HEK293 (cell line): ENCODE measurements around the gene MARCHF9.

Experiments
- CTCF ChIA-PET: fragments of 350-600 bp; formaldehyde crosslinking; extraction: SDS; loops from one replicate; lab custom pipeline; 2021; ENCODE audit warnings: antibody characterized with exemption; lab: Yijun Ruan, JAX
- POLR2A ChIA-PET: fragments of 300-600 bp; formaldehyde crosslinking; extraction: SDS; loops from one replicate; lab custom pipeline; 2020; ENCODE audit warnings: antibody characterized with exemption, inconsistent platforms; lab: Yijun Ruan, JAX
- H3K27ac ChIP-seq: fragments of 200-500 bp; sonication (Bioruptor generic); 2 replicates; pipeline ENCODE4 v1.5.1; 2014; ENCODE audit warnings: low read depth, low read length, control low read depth, inconsistent platforms; ENCODE audit errors: extremely low read depth
- H3K36me3 ChIP-seq, 2 experiments: fragments of 200-500 bp in 1 of 2; sonication (Bioruptor generic) in 1 of 2; 1 replicate in 1 of 2; 2 replicates in 1 of 2; pipeline ENCODE4 v1.5.1; 2014 to 2017; ENCODE audit warnings: inconsistent platforms in 2 of 2, low read length in 2 of 2; ENCODE audit not compliant: control insufficient read depth in 2 of 2, insufficient read depth in 1 of 2
- H3K4me1 ChIP-seq: fragments of 200-500 bp; sonication (Bioruptor generic); 2 replicates; pipeline ENCODE4 v1.5.1; 2014; ENCODE audit warnings: mild to moderate bottlenecking, low read length, inconsistent platforms; ENCODE audit not compliant: control insufficient read depth, insufficient read depth
- H3K4me3 ChIP-seq: 2 replicates; pipeline ENCODE4 v1.5.1; 2011; ENCODE audit warnings: low read depth, mild to moderate bottlenecking, control low read depth, low read length, moderate library complexity
- H3K9me3 ChIP-seq: fragments of 200-500 bp; sonication (Bioruptor generic); 2 replicates; pipeline ENCODE4 v1.5.1; 2014; ENCODE audit warnings: low read depth, low read length, inconsistent platforms; ENCODE audit not compliant: control insufficient read depth, insufficient read depth
- CTCF ChIP-seq: fragments of 450-650 bp; formaldehyde crosslinking; IDR thresholded peaks from 2 replicates; pipeline ENCODE4 v1.5.1; 2016; ENCODE audit warnings: missing biosample characterization, missing genetic modification characterization
- EGR2 ChIP-seq: fragments of 450-650 bp; formaldehyde crosslinking; IDR thresholded peaks from 2 replicates; pipeline ENCODE4 v1.5.1; 2016; ENCODE audit warnings: low read depth, missing biosample characterization, missing genetic modification characterization
- GLIS2 ChIP-seq: fragments of 450-650 bp; formaldehyde crosslinking; IDR thresholded peaks from 2 replicates; pipeline ENCODE4 v1.5.1; 2016; ENCODE audit warnings: missing biosample characterization, missing genetic modification characterization
- PRDM1 ChIP-seq: fragments of 450-650 bp; formaldehyde crosslinking; IDR thresholded peaks from 2 replicates; pipeline ENCODE4; 2016; ENCODE audit warnings: missing biosample characterization, missing genetic modification characterization
- PRDM2 ChIP-seq: fragments of 450-650 bp; formaldehyde crosslinking; IDR thresholded peaks from 2 replicates; pipeline ENCODE4 v1.5.1; 2016; ENCODE audit warnings: missing biosample characterization, missing genetic modification characterization, borderline replicate concordance
- ZBTB11 ChIP-seq: fragments of 450-650 bp; formaldehyde crosslinking; conservative IDR thresholded peaks from 2 replicates; pipeline ENCODE4 v1.5.1; 2016; ENCODE audit warnings: low read depth, missing biosample characterization, missing genetic modification characterization
- ZBTB17 ChIP-seq: fragments of 450-650 bp; formaldehyde crosslinking; IDR thresholded peaks from 2 replicates; pipeline ENCODE4 v1.5.1; 2016; ENCODE audit warnings: missing biosample characterization, missing genetic modification characterization
- ZBTB20 ChIP-seq: fragments of 450-650 bp; formaldehyde crosslinking; IDR thresholded peaks from 2 replicates; pipeline ENCODE4 v1.5.1; 2016; ENCODE audit warnings: missing biosample characterization, missing genetic modification characterization
- ZBTB48 ChIP-seq: fragments of 450-650 bp; formaldehyde crosslinking; IDR thresholded peaks from 2 replicates; pipeline ENCODE4 v1.5.1; 2016; ENCODE audit warnings: missing biosample characterization, missing genetic modification characterization
- ZBTB6 ChIP-seq: fragments of 450-650 bp; formaldehyde crosslinking; IDR thresholded peaks from 2 replicates; pipeline ENCODE4 v1.5.1; 2017; ENCODE audit warnings: missing biosample characterization, missing genetic modification characterization
- ZBTB8A ChIP-seq: fragments of 450-650 bp; formaldehyde crosslinking; IDR thresholded peaks from 2 replicates; pipeline ENCODE4 v1.5.1; 2016; ENCODE audit warnings: missing biosample characterization, missing genetic modification characterization
- ZEB2 ChIP-seq: fragments of 450-650 bp; formaldehyde crosslinking; IDR thresholded peaks from 2 replicates; pipeline ENCODE4 v1.5.1; 2016; ENCODE audit warnings: missing biosample characterization, missing genetic modification characterization
- ZNF2 ChIP-seq: fragments of 450-650 bp; formaldehyde crosslinking; IDR thresholded peaks from 2 replicates; pipeline ENCODE4 v1.5.1; 2016; ENCODE audit warnings: missing biosample characterization, missing genetic modification characterization
- ZNF335 ChIP-seq: fragments of 450-650 bp; formaldehyde crosslinking; conservative IDR thresholded peaks from 2 replicates; pipeline ENCODE4 v1.5.1; 2016; ENCODE audit warnings: missing biosample characterization, missing genetic modification characterization
- ZNF600 ChIP-seq: fragments of 450-650 bp; formaldehyde crosslinking; IDR thresholded peaks from 2 replicates; pipeline ENCODE4 v1.5.1; 2016; ENCODE audit warnings: missing biosample characterization, missing genetic modification characterization
- ZNF768 ChIP-seq: fragments of 450-650 bp; formaldehyde crosslinking; IDR thresholded peaks from 2 replicates; pipeline ENCODE4 v1.5.1; 2018; ENCODE audit warnings: missing biosample characterization, mild to moderate bottlenecking, missing genetic modification characterization
- ZNF777 ChIP-seq: fragments of 450-650 bp; formaldehyde crosslinking; IDR thresholded peaks from 2 replicates; pipeline ENCODE4 v1.5.1; 2017; ENCODE audit warnings: missing biosample characterization, missing genetic modification characterization, borderline replicate concordance
- ZXDB ChIP-seq: fragments of 450-650 bp; formaldehyde crosslinking; IDR thresholded peaks from 2 replicates; pipeline ENCODE4 v1.5.1; 2016; ENCODE audit warnings: missing biosample characterization, missing genetic modification characterization
- TF ChIP-seq, protein P1 (sequence below): fragments of 450-650 bp; formaldehyde crosslinking; IDR thresholded peaks from 2 replicates; pipeline ENCODE4; 2016; ENCODE audit warnings: missing biosample characterization, missing genetic modification characterization
- TF ChIP-seq, protein P2 (sequence below): fragments of 450-650 bp; formaldehyde crosslinking; optimal IDR thresholded peaks from 2 replicates; pipeline ENCODE3; 2016; ENCODE audit warnings: missing biosample characterization, mild to moderate bottlenecking, missing genetic modification characterization

The MARCHF9 gene

DNA sequence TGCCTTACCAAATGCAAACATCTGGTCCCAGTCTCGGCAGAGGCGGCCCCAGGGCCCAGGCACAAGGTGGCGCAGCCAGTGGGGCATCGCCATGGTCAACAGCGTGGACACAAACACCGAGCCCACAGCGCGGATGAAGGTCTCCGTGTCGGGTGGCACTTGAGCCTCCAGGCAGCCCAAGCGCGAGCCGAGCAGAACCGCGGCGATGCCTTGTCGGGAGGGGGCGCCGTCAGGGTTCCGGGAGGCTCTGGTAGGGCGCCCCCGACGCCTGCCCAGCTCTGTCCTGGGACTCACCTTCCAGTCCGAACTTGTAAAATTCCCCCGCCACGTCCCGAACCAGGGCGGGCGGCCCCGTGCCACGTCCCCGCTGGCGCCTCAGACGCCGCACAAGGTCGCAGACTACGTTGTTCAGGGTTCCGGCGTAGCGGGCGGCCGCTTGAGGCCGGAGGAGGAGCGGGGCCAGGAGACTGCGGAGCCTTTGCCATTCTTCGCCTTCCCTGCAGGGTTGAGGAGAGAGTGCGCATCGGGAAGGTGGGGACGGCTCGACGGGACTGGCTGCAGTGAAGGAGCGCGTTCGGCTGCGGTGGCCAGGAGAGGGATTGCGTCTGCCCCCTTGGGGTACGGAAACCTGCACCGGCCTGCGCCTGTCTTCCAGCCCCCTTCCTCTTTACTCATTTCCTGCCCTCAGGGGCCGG lies 10.2 kb downstream of the MARCHF9 start:
- H3K36me3 ChIP-seq: peaks cover 0 to 33% of the 10 kb centered on the region in 2 experiments; a peak in 2 of 3 replicates
- H3K4me1 ChIP-seq: peaks cover 15% of the 10 kb centered on the region
- H3K9me3 ChIP-seq: no peaks in the 10 kb centered on the region
- CTCF ChIA-PET: interaction anchor here (0.7 to 3.8 kb wide), 3 partner anchors 9 to 140 kb away, joined by 3 to 26 read pairs (median 3); partner anchors contain the start of gene MARCHF9
- no peak overlapping the region for H3K27ac ChIP-seq
- H3K4me3 ChIP-seq: no peak overlapping the region
- POLR2A ChIA-PET: interaction anchor here (0.8 to 2.5 kb wide), 3 partner anchors 9 to 128 kb away, joined by 3 to 8 read pairs (median 3); no protein-coding TSS in a partner anchor
- TF ChIP-seq ZNF600: peak; percentile 93
- peak; percentile 90 for TF ChIP-seq ZBTB17 (tag by site-specific recombination)
- TF ChIP-seq ZXDB (tag by site-specific recombination): peak; percentile 69
- TF ChIP-seq ZBTB11 (tag by site-specific recombination): peak; percentile 12; the same call in 1 of the 2 replicates
- peak; percentile 79 for TF ChIP-seq ZBTB8A (tag by site-specific recombination)
- peak; percentile 75 for TF ChIP-seq ZNF335
- TF ChIP-seq, protein P1, sequence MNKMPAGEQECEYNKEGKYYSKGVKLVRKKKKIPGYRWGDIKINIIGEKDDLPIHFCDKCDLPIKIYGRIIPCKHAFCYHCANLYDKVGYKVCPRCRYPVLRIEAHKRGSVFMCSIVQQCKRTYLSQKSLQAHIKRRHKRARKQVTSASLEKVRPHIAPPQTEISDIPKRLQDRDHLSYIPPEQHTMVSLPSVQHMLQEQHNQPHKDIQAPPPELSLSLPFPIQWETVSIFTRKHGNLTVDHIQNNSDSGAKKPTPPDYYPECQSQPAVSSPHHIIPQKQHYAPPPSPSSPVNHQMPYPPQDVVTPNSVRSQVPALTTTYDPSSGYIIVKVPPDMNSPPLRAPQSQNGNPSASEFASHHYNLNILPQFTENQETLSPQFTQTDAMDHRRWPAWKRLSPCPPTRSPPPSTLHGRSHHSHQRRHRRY (tag by site-specific recombination): no peak
- no peak for TF ChIP-seq EGR2 (tag by site-specific recombination)
- no peak for TF ChIP-seq ZNF2 (tag by site-specific recombination)
- TF ChIP-seq PRDM2: no peak
- 0 out of 2 replicates have a peak, but pooled peaks have one; percentile 26 for TF ChIP-seq ZBTB6 (tag by site-specific recombination)
- peak; percentile 18; the same call in 1 of the 2 replicates for TF ChIP-seq GLIS2
- peak; percentile 53; the same call in 1 of the 2 replicates for TF ChIP-seq ZBTB20 (tag by site-specific recombination)
- peak; percentile 87 for TF ChIP-seq CTCF (tag by site-specific recombination)
- TF ChIP-seq ZBTB48 (tag by site-specific recombination): 0 out of 2 replicates have a peak, but pooled peaks have one; percentile 29
- TF ChIP-seq, protein P2, sequence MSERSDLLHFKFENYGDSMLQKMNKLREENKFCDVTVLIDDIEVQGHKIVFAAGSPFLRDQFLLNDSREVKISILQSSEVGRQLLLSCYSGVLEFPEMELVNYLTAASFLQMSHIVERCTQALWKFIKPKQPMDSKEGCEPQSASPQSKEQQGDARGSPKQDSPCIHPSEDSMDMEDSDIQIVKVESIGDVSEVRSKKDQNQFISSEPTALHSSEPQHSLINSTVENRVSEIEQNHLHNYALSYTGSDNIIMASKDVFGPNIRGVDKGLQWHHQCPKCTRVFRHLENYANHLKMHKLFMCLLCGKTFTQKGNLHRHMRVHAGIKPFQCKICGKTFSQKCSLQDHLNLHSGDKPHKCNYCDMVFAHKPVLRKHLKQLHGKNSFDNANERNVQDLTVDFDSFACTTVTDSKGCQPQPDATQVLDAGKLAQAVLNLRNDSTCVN: peak; percentile 48
- TF ChIP-seq ZNF777 (tag by site-specific recombination): peak; percentile 24; the same call in 1 of the 2 replicates
- no peak for TF ChIP-seq ZNF768 (tag by site-specific recombination)
- TF ChIP-seq ZEB2 (tag by site-specific recombination): 0 out of 2 replicates have a peak, but pooled peaks have one; percentile 18
- TF ChIP-seq PRDM1 (tag by site-specific recombination): 0 out of 2 replicates have a peak, but pooled peaks have one; percentile 12
